Measurements from ENCODE around the gene INTU.

The INTU gene

GRCh38 chr4:127630152-127630551, 2.6 kb upstream of the INTU start:
- POLR2A ChIA-PET, result no interaction called here
- H3K4me3 ChIP-seq (ENCODE audit: low read depth, low read length), result no peak overlapping the region
- TF ChIP-seq CTCF (IDR thresholded peaks at IDR 0.05; ENCODE audit: insufficient read depth, low read length, missing control alignments), result no peak
- DNase-seq (ENCODE audit: low read depth, low spot score), result no peak
- CTCF ChIA-PET, result interaction anchor here (0.7 kb wide), 1 partner anchor 29 kb away, joined by 3 read pairs; no protein-coding TSS in a partner anchor

- ChIA-PET POLR2A (no interaction called here), CTCF (interaction anchor here (1.0 to 2.2 kb wide), 3 partner anchors 8 to 102 kb away, joined by 3 to 14 read pairs (median 9); no protein-coding TSS in a partner anchor)
- no peak overlapping the region for H3K4me3 ChIP-seq (ENCODE audit: low read depth, low read length)
- DNase-seq (ENCODE audit: low read depth, low spot score), result no peak
- TF ChIP-seq CTCF (IDR thresholded peaks at IDR 0.05; ENCODE audit: insufficient read depth, low read length, missing control alignments), result no peak
These were observed 1.3 kb upstream of the INTU start for GRCh38 chr4:127631420-127631819.

GRCh38 chr4:127634181-127634580, 1.4 kb downstream of the INTU start:
- DNase-seq (ENCODE audit: low read depth, low spot score), result peak; percentile 87
- ChIA-PET POLR2A (no interaction called here), CTCF (interaction anchor here (1.1 to 2.3 kb wide), 3 partner anchors 9 to 98 kb away, joined by 3 to 9 read pairs (median 5); no protein-coding TSS in a partner anchor)
- H3K4me3 ChIP-seq (ENCODE audit: low read depth, low read length), result peak overlapping the region; percentile 77; the same call in 1 of the 2 replicates
- TF ChIP-seq CTCF (IDR thresholded peaks at IDR 0.05; ENCODE audit: insufficient read depth, low read length, missing control alignments), result no peak

- no peak overlapping the region for H3K4me3 ChIP-seq (ENCODE audit: low read depth, low read length)
- DNase-seq (ENCODE audit: low read depth, low spot score), result no peak
- TF ChIP-seq CTCF (IDR thresholded peaks at IDR 0.05; ENCODE audit: insufficient read depth, low read length, missing control alignments), result no peak
- CTCF ChIA-PET, result no interaction called here
- POLR2A ChIA-PET, result no interaction called here
These were observed 8.8 kb downstream of the INTU start for GRCh38 chr4:127641524-127641923.

- no peak overlapping the region for H3K4me3 ChIP-seq (ENCODE audit: low read depth, low read length)
- no peak for DNase-seq (ENCODE audit: low read depth, low spot score)
- ChIA-PET POLR2A (no interaction called here), CTCF (no interaction called here)
- no peak for TF ChIP-seq CTCF (IDR thresholded peaks at IDR 0.05; ENCODE audit: insufficient read depth, low read length, missing control alignments)
These were observed 9.4 kb downstream of the INTU start for GRCh38 chr4:127642169-127642568.

- POLR2A ChIA-PET, result no interaction called here
- CTCF ChIA-PET, result interaction anchor here (1.2 to 1.3 kb wide), 2 partner anchors 10 to 17 kb away, joined by 3 read pairs; no protein-coding TSS in a partner anchor
- DNase-seq (ENCODE audit: low read depth, low spot score), result no peak
- no peak for TF ChIP-seq CTCF (IDR thresholded peaks at IDR 0.05; ENCODE audit: insufficient read depth, low read length, missing control alignments)
- H3K4me3 ChIP-seq (ENCODE audit: low read depth, low read length), result no peak overlapping the region
These were observed 11.0 kb downstream of the INTU start for GRCh38 chr4:127643791-127644190.

Data from AG04449 (cell line).